Body of pancreas (tissue), 4 donors: ENCODE data around the gene MAGI1.

Source experiments
- POLR2A ChIP-seq, 3 donors: fragments of 450-650 bp; IDR thresholded peaks; one replicate each; pipeline ENCODE4 v1.6.1; 2016; ENCODE audit warnings: antibody characterized with exemption in 3 of 3, mild to moderate bottlenecking in 2 of 3
- TF ChIP-seq, protein P1 (sequence below), 7 experiments: fragments of 450-650 bp in 4 of 7; fragments of 200-600 bp in 3 of 7; sonication (generic) in 3 of 7; IDR thresholded peaks; one replicate each; pipeline ENCODE4 v1.5.1; 2016 to 2019; ENCODE audit warnings: antibody characterized with exemption in 7 of 7

GRCh38 chr3:65927576-65927975 is 111.1 kb downstream of the MAGI1 start:
- TF ChIP-seq, protein P1, sequence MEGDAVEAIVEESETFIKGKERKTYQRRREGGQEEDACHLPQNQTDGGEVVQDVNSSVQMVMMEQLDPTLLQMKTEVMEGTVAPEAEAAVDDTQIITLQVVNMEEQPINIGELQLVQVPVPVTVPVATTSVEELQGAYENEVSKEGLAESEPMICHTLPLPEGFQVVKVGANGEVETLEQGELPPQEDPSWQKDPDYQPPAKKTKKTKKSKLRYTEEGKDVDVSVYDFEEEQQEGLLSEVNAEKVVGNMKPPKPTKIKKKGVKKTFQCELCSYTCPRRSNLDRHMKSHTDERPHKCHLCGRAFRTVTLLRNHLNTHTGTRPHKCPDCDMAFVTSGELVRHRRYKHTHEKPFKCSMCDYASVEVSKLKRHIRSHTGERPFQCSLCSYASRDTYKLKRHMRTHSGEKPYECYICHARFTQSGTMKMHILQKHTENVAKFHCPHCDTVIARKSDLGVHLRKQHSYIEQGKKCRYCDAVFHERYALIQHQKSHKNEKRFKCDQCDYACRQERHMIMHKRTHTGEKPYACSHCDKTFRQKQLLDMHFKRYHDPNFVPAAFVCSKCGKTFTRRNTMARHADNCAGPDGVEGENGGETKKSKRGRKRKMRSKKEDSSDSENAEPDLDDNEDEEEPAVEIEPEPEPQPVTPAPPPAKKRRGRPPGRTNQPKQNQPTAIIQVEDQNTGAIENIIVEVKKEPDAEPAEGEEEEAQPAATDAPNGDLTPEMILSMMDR (IDR thresholded peaks at IDR 0.05), result no peak
- TF ChIP-seq POLR2A (IDR thresholded peaks at IDR 0.05), result no peak
